Limb (tissue), 2 donors: Measurements from ENCODE around the gene BRI3.

Source experiments
- DNase-seq, 2 donors: peaks; one replicate each; pipeline ENCODE4 v3.0.0-alpha.2; 2016; ENCODE audit errors: extremely low spot score in 2 of 2

Gene BRI3

DNA sequence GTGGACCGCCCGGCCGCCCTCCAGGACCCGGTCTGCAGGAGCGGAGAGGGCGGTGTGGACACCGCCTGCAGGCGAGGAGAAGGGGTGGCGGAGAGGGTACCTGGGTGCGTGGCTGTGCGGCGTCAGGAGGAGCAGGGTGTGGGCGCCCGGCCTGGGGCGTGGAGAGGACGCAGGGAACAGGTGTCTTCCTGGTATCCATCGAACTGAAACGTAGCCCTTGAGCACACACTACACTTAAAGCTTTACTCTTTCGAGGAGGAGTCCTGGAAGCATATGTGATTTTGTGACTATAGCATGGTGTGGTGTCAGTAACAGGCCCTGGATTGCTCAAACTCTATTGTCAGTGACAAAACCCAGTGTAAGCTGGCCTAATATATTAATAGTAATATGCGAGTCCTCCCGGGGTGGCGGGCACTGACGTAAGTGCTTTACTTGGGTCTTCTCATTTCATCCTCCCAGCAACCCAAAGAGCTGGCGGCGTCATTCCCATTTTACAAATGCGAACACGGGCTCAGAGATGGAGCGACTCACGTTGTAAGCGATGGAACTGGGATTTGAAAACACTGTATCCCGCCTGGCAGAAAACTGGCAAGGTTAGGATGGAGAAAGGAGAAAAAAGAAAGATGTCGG, 28.9 kb upstream of the BRI3 start:
- DNase-seq, result no peak

- DNase-seq, result no peak
These were observed 27.0 kb upstream of the BRI3 start for GRCh38 chr7:98254516-98254915.

DNA sequence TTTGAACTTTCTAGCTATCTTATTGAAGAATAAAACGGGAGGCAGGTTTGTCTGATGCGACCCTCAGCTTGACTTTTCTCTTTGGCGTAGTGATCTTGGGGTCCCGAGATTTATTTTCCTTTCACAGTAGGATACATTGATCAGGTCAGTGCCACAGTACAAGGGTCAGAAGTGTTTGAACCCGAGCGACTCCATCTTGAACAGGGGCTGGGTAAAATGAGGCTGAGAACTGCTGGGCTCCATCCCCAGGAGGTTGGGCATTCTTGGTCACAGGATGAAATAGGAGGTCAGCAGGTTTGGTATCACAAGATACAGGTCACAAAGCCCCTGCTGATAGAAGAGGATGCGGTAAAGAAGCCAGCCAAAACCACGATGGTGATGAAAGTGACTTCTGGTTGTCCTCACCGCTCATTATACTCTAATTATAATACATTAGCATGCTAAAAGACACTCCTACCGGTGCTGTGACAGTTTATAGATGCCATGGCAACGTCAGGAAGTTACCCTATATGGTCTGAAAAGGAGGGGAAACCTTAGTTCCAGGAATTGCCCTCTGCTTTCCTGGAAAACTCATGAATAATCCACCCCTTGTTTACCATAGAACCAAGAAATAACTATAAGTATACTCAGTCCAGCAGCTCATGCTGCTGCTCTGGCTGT, 26.4 kb upstream of the BRI3 start:
- DNase-seq, result no peak

GRCh38 chr7:98256431-98256830, 25.1 kb upstream of the BRI3 start:
- DNase-seq, result no peak

DNA sequence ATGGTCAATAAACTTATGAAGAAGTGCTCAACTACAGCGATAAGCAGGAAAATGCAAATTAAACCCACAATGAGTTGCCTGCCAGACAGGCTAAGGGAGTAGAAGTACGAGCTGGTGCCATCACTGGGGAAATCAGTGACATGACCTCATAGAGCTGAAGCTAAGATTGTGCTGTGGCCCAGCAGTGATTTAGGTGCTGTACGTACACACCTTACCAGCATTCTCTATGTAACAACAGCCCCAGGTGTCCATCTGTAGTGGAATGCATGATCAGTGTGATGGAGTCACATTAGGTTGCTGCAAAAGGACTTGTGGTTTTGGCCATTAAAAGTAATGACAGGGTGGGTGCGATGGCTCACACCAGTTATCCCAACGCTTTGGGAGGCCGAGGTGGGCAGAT, 23.8 kb upstream of the BRI3 start:
- no peak for DNase-seq

- no peak for DNase-seq
These were observed 15.6 kb upstream of the BRI3 start for GRCh38 chr7:98265841-98266271.

DNA sequence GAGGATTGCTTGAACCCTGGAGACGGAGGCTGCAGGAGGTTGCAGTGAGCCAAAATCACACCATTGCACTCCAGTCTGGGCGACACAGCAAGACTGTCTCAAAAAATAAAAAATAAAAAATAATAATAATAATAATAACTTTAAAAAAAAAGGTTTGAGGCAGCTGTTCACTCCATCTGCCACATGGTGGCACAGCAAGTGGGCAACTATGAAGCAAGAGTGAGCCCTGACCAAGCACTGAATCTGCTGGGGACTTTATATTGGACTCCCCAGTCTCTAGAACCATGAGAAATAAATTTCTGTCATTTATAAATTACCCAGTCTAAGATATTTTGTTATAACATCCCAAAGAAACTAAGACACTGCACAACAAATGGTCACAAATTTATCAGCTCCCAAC, 14.6 kb upstream of the BRI3 start:
- no peak for DNase-seq

DNA sequence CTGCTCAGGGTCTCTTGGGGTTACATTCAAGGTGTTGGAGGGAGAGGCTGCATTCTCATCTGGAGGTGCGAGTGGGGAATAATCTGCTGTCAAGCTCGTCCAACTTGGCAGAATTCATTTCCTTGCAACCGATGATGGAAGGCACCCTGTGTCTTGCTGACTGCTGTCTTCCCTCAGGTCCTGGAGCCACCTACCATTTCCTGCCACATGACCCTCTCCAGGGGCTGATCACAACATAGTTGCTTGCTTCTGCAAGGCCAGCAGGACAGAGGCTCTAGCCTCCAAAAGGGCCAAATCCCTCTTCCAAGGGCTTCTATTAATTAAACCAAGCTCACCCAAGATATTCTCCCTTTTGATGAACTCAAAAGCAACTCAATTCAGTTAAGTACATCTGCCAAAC, 14.2 kb upstream of the BRI3 start:
- DNase-seq, result no peak

DNA sequence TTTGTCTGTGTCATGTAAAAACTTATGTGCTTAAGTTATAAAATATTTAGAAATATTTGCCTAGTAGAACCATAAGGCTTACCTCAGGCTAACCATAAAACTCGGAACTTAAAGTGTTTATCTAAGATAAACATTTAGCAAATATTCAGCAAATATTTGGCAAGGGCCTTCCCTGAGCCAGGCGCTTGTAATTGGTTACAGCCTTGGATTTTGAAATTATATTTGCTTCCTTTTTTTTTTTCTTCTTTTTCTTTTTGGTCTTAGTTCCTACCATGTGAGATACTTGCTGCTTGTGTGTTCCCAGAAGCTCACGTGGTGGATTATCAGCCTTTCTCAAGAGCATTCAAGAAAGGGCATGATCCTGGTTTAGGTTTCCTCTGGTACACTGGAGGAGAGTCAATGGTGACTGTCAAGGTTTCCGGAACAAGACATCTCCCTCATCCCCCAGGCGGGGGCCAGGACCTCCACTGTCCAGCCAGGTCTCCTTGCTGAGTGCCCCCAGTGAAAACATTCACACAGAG, 5.2 kb upstream of the BRI3 start:
- no peak for DNase-seq

- DNase-seq, result no peak
These were observed 3.1 kb upstream of the BRI3 start for GRCh38 chr7:98278408-98278807.

DNA sequence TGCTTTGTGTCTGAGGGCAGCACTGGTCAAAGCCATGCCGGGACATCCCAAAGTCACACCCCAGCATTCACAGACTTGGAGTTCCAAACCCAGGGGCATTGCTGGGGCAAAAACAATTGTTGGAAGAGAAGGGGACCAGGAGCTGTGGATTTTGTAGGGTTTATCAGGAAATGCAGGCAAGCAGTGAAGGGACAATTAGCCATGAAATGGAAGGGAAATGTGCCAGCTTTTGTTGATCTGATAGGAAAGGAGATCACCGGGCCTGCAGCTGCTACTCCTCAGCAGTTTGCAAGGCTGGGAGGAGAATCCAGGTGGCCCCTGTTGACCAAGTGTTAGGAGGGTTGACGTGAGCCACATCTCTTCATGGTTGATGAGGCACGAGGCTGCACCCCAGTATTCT, 2.5 kb upstream of the BRI3 start:
- DNase-seq, result no peak

DNA sequence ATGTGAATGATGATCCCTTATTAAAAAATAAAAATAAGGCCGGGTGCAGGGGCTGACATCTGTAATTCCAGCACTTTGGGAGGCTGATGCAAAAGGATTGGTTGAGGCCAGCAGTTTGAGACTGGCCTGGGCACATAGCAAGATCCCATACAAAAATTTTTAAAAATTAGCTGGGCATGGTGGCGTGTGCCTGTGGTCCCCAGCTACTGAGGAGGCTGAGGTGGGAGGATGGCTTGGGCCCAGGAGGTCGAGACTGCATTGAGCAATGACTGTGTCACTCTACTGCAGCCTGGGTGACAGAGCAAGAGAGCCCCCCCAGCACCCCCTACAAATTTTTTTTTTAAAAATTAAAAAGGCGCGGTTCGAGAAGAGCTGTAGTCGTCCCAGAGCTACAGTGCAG, 1.2 kb upstream of the BRI3 start:
- no peak for DNase-seq

GRCh38 chr7:98281757-98282606, 496 bp downstream of the BRI3 start:
- DNase-seq, result no peak

- no peak for DNase-seq
These were observed 1.2 kb downstream of the BRI3 start for GRCh38 chr7:98282703-98283102.

GRCh38 chr7:98283127-98283886, 1.8 kb downstream of the BRI3 start:
- DNase-seq, result no peak

DNA sequence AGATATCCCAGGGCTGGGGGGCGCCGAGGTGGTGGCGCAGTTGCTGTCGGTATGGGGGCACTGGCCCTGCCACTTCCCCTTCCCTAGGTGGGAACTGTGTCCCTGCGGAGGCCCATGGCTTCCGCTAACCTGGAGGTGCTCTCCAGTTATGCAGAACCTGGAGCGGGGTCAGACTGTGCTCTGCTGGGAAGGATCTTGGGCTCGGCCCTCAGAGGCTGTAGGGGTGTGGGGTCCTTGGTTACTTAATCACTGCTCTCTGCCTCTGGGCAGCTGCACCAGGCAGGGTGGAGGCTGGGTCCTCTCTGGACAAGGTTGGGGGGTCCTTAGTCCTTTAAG, 2.4 kb downstream of the BRI3 start:
- DNase-seq, result no peak

- DNase-seq, result no peak
These were observed 3.0 kb downstream of the BRI3 start for GRCh38 chr7:98284335-98285036.

DNA sequence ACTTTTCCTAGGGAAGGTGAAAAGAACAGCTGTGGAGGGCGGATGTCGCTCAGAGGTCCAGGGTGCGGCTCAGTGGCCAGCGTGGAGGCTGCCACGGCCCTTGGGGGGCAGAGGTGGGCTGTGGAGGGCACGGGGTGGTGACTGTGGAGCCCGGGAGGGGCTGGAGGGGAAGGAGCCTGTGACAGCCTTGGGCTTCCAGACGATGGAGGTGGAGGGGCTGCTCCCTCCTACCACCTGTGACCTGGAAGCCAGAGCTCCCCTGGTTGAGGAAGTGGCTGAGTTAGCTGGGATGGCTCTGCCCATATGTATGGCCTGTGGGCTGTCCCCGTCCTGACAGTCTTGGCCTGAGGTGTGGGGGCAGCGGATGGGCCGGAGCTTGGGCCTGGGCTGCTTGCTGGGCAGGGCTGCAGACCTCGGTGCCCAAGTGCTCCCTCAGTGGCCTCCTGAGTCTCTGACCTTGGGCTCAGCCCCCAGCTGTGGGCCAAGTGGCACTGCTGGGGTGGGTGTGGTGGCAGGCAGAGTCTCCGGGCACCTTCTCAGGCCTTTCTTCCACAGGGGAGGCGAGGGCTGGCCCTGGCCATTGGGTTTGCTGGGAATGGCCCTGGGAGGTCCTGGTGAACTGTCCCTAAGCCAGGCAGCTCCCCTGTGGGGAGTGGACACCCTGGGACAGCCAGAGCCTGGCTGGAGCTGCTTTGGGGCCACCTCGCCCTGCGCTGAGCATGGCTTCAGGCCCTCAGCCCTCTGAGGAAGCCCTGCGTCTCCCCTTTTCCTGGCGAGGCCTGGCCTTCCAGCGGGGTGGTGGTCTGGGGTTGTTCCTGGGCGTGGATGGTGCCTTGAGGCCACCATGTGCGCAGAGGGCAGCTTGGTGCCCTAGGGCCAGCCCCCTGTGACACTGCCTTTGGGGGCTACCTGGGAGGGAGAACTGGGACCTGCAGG, 3.9 kb downstream of the BRI3 start:
- no peak for DNase-seq

- no peak for DNase-seq
These were observed 4.6 kb downstream of the BRI3 start for GRCh38 chr7:98286093-98286539.
